ENCODE data around the gene FMO3. TPM values are rescaled to one million over a fixed set of nuclear protein-coding genes. Genes with fewer than 3 reads are reported as not detected.

The FMO3 gene
- total RNA-seq, 4 donors from 2014 or later = 2.9 to 6.3 (median 5.8) TPM

DNA sequence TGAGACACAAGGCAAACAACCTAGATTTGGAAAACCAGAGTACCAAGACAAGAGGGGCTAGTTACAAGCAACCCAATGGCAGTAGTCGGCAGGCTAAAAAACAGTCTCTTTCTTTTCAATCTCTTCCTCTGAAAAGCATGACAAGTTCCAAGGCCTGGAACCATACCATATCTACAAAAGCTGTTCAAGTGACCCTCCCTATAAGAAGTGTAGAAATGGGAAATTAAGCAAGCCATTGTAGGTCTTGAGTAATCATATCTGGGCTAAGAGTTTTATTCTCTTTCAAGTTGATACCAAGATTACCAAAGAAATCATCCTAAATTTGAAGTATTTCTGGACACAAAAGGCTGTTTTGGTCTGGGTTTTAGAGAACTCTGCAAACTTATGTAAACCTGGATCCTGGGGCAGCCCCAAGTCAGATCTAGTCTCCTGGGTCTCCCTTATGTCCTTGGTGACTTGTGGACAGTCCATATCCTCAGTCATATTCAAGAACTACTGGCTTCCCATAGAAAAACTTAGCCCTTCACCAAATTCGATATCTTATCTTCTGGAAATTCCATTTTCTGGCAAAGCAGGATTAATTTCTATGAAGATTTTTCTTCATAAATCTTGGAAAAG is 24.7 kb downstream of the FMO3 start:
- H3K4me3 ChIP-seq = no peak overlapping the region
- intact Hi-C loops (cut with DNase I) = no loop called here
- peak overlapping the region in 1 of 4 donors; percentile 58 for H3K27ac ChIP-seq (replicated peaks in 1 of 4)
- peaks cover 0 to 4% (median under 1%) of the 10 kb centered on the region in 4 donors for H3K4me1 ChIP-seq
- peaks cover 0 to 3% (median 0%) of the 10 kb centered on the region in 4 donors for H3K27me3 ChIP-seq
- DNase-seq (ENCODE audit: extremely low spot score) = no peak
- TF ChIP-seq POLR2A (IDR thresholded peaks at IDR 0.05; ENCODE audit: low read depth) (no peak), EP300 (IDR thresholded peaks at IDR 0.05) (no peak), POLR2AphosphoS5 (IDR thresholded peaks at IDR 0.05) (no peak)
- TF ChIP-seq, protein P1, sequence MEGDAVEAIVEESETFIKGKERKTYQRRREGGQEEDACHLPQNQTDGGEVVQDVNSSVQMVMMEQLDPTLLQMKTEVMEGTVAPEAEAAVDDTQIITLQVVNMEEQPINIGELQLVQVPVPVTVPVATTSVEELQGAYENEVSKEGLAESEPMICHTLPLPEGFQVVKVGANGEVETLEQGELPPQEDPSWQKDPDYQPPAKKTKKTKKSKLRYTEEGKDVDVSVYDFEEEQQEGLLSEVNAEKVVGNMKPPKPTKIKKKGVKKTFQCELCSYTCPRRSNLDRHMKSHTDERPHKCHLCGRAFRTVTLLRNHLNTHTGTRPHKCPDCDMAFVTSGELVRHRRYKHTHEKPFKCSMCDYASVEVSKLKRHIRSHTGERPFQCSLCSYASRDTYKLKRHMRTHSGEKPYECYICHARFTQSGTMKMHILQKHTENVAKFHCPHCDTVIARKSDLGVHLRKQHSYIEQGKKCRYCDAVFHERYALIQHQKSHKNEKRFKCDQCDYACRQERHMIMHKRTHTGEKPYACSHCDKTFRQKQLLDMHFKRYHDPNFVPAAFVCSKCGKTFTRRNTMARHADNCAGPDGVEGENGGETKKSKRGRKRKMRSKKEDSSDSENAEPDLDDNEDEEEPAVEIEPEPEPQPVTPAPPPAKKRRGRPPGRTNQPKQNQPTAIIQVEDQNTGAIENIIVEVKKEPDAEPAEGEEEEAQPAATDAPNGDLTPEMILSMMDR (IDR thresholded peaks at IDR 0.05) = no peak
- H3K9me3 ChIP-seq = no peaks in the 10 kb centered on the region
- WGBS = 78% methylated on average over 2 of the region's 2 CpGs
- H3K36me3 ChIP-seq = no peaks in the 10 kb centered on the region

DNA sequence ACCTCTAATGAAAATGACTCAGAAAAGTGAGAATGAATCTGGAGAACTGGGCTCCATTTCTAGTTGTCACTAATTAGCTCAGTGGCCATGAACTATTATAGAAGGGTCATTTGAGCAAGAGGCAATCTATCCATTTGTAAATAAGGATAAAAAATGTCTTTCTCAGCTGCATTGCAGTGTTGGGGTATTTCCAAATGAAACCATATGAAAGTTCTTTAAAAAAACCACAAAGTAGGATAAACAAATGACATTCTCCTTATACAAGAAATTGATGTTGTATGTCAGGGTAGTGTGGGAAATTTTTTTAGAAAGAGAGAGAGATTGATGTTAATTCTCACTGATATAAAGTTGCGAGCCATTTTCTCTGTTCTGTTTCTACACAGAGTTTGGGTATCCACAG is 26.0 kb downstream of the FMO3 start:
- no peak for DNase-seq (ENCODE audit: extremely low spot score)
- H3K27me3 ChIP-seq = peaks cover 0 to 3% (median 0%) of the 10 kb centered on the region in 4 donors
- peaks cover 0 to 4% (median 0%) of the 10 kb centered on the region in 4 donors for H3K4me1 ChIP-seq
- intact Hi-C loops (cut with DNase I) = no loop called here
- H3K9me3 ChIP-seq = no peaks in the 10 kb centered on the region
- TF ChIP-seq EP300 (IDR thresholded peaks at IDR 0.05) (no peak), POLR2AphosphoS5 (IDR thresholded peaks at IDR 0.05) (no peak)
- TF ChIP-seq, protein P1 (IDR thresholded peaks at IDR 0.05) = no peak
- H3K4me3 ChIP-seq = no peak overlapping the region
- H3K36me3 ChIP-seq = no peaks in the 10 kb centered on the region
- no peak overlapping the region for H3K27ac ChIP-seq (replicated peaks in 1 of 4)
- WGBS = 88% methylated on average over 1 of the region's 1 CpG

DNA sequence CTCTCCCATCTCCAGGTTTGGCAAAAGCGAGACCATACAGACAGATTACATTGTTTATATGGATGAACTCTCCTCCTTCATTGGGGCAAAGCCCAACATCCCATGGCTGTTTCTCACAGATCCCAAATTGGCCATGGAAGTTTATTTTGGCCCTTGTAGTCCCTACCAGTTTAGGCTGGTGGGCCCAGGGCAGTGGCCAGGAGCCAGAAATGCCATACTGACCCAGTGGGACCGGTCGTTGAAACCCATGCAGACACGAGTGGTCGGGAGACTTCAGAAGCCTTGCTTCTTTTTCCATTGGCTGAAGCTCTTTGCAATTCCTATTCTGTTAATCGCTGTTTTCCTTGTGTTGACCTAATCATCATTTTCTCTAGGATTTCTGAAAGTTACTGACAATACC is 26.4 kb downstream of the FMO3 start:
- H3K4me3 ChIP-seq = no peak overlapping the region
- intact Hi-C loops (cut with DNase I) = no loop called here
- no peaks in the 10 kb centered on the region for H3K9me3 ChIP-seq
- WGBS = 82% methylated on average over 6 of the region's 6 CpGs
- no peaks in the 10 kb centered on the region for H3K36me3 ChIP-seq
- H3K4me1 ChIP-seq = peaks cover 0 to 4% (median 0%) of the 10 kb centered on the region in 4 donors
- H3K27me3 ChIP-seq = peaks cover 0 to 3% (median 0%) of the 10 kb centered on the region in 4 donors
- no peak overlapping the region for H3K27ac ChIP-seq (replicated peaks in 1 of 4)
- DNase-seq (ENCODE audit: extremely low spot score) = no peak
- TF ChIP-seq, protein P1 (IDR thresholded peaks at IDR 0.05) = no peak
- no peak for TF ChIP-seq EP300 (IDR thresholded peaks at IDR 0.05)
- TF ChIP-seq POLR2A (IDR thresholded peaks at IDR 0.05; ENCODE audit: low read depth) = no peak
- TF ChIP-seq POLR2AphosphoS5 (IDR thresholded peaks at IDR 0.05) = no peak

DNA sequence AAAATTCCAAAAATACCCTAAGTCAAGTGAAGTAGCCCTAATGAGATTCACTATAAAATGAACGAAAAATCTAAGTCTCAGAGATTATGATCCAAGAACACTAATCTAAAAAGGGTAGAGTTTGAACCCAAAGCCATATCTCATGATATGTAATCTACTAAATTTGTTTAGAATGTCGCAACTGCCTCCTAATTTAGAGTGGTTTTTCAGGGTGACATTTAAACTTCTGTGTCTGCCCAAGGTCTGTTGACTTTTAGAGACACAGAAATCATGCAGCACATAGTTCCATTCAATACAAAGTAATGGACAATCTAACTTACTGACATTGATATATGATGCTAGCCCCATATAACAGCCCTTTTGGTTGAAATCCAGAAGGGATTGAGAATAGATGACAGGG is 28.9 kb downstream of the FMO3 start:
- Histone ChIP-seq H3K27ac (replicated peaks in 1 of 4) (no peak overlapping the region), H3K9me3 (no peaks in the 10 kb centered on the region), H3K4me1 (peaks cover 0 to 12% (median 4%) of the 10 kb centered on the region in 4 donors), H3K27me3 (peaks cover 0 to 3% (median 0%) of the 10 kb centered on the region in 4 donors), H3K36me3 (no peaks in the 10 kb centered on the region), H3K4me3 (no peak overlapping the region)
- 85% methylated on average over 2 of the region's 2 CpGs for WGBS
- DNase-seq (ENCODE audit: extremely low spot score) = no peak
- TF ChIP-seq, protein P1 (IDR thresholded peaks at IDR 0.05) = no peak
- no peak for TF ChIP-seq EP300 (IDR thresholded peaks at IDR 0.05)
- TF ChIP-seq POLR2AphosphoS5 (IDR thresholded peaks at IDR 0.05) = no peak
- no peak for TF ChIP-seq POLR2A (IDR thresholded peaks at IDR 0.05; ENCODE audit: low read depth)
- intact Hi-C loops (cut with DNase I) = no loop called here

DNA sequence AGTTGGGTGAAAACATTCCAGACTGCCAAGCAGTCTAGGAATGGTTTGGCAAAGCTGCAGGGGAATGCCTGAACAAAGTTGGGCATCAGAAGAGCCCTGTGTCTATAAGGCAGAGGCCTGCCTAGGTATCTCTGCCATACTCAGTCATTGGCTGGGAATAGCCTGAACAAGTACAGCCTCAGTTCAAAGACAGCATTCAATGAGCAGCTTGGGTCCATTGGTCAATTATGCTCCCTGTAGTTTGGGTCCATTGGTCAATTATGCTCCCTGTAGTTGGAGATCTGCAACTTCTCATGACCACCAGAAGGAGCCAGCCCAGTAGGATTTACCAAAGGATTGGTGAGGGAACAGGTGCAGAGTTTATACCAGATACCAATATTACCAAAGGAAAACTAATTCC is 31.6 kb downstream of the FMO3 start:
- H3K4me1 ChIP-seq = peaks cover 14 to 30% (median 18%) of the 10 kb centered on the region in 4 donors
- no peaks in the 10 kb centered on the region for H3K27me3 ChIP-seq
- TF ChIP-seq EP300 (IDR thresholded peaks at IDR 0.05) = no peak
- H3K9me3 ChIP-seq = no peaks in the 10 kb centered on the region
- H3K36me3 ChIP-seq = no peaks in the 10 kb centered on the region
- no peak for DNase-seq (ENCODE audit: extremely low spot score)
- intact Hi-C loops (cut with DNase I) = no loop called here
- no peak overlapping the region for H3K27ac ChIP-seq (replicated peaks in 1 of 4)
- no peak overlapping the region for H3K4me3 ChIP-seq
